ENCODE data around the gene CLSTN3. TPM values are rescaled to one million over a fixed set of nuclear protein-coding genes. Genes with fewer than 3 reads are reported as not detected.

Gene CLSTN3
- total and polyA plus RNA-seq, 9 of the 15 experiments (the other 6 are each of a cell fraction or from before 2014, with no cell fraction given): 0.08 to 23.2 (median 11.0) TPM

DNA sequence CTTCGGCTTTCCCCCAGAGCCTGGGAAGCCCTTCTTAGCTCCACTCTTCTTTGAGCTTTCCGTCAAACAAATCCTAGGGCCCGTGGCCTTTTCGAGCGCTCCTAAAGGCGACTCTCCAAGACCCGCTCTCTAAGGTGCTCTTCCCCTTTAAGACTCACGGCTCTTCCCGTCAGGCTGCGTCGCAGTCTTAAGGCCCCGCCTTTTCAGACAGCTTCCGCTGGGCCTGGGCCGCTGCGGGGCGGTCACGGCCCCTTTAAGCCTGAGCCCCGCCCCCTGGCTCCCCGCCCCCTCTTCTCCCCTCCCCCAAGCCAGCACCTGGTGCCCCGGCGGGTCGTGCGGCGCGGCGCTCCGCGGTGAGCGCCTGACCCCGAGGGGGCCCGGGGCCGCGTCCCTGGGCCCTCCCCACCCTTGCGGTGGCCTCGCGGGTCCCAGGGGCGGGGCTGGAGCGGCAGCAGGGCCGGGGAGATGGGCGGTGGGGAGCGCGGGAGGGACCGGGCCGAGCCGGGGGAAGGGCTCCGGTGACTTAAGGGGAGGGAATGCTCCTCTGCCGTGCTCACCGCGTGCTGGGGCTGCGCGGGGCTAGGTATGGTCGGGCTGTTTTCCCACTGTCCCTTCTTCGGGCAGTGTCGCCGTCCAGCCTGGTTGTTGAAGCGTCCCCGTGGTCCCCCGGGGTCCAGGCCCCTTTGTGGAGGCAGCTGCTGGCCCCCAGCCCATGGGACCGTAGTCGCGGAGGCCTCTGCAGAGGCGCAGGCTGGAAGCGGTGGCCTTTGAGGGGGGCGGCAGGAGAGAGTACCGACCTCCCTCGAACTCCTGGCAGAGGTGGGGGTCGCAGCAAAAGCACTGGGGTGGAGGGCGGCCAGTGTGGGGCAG is 59.5 kb downstream of the CLSTN3 start, which contains the start of gene PEX5:
TSS of gene PEX5 (plus strand) at position 289 of the 870 bp plus-strand sequence. CDS start 692 bp downstream, outside the sequence.
- peak within 1 kb of the TSS; percentile 93 for H3K4me2 ChIP-seq (ENCODE audit: insufficient read depth, low read length)
- no peaks in the 10 kb centered on the region for H3K9me1 ChIP-seq (ENCODE audit: control insufficient read depth, insufficient read depth, low read length)
- peak within 1 kb of the TSS; percentile 69 for H3K4me3 ChIP-seq
- H3K9ac ChIP-seq (ENCODE audit: insufficient read depth in 1 of 2, low read depth in 2 of 2, low read length in 2 of 2): peak within 1 kb of the TSS; percentile 80 to 93
- FAIRE-seq (peak; percentile 74), ATAC-seq (peak; percentile 97), DNase-seq (ENCODE audit: extremely low read depth in 1 of 4, low spot score in 3 of 4) (peak; percentile 89 to 92 (median 91))
- ChIA-PET CTCF (ENCODE audit: low intra/inter-chr PET ratio) (interaction anchor here (0.6 to 1.0 kb wide), 5 partner anchors 47 to 499 kb away, joined by 3 to 6 read pairs (median 3); no protein-coding TSS in a partner anchor), POLR2A (no interaction called here)
- peaks cover 8% of the 10 kb centered on the region for H3K79me2 ChIP-seq (ENCODE audit: control insufficient read depth, insufficient read depth, low read length)
- H2AFZ ChIP-seq (ENCODE audit: low read depth, low read length): peak within 1 kb of the TSS; percentile 96
- under 1% methylated on average over 25 of the region's 68 CpGs for WGBS (ENCODE audit: insufficient coverage, low coverage, missing lambda C conversion rate)
- peaks cover 32% of the 10 kb centered on the region; the same call in 2 of the 3 replicates for H3K36me3 ChIP-seq (ENCODE audit: control insufficient read depth, insufficient read depth, low read length)
- in situ Hi-C loops (cut with MboI): no loop called here
- H3K9me3 ChIP-seq (replicated peaks; ENCODE audit: control insufficient read depth, insufficient read depth, low read depth, low read length): no peaks in the 10 kb centered on the region
- H3K4me1 ChIP-seq (replicated peaks in 1 of 2; ENCODE audit: control insufficient read depth in 2 of 2, insufficient read depth in 2 of 2, low read length in 2 of 2): peaks cover 10 to 17% of the 10 kb centered on the region in 2 experiments; a peak in 4 of 5 replicates
- intact Hi-C loops (cut with micrococcal nuclease): loop anchor here (5.0 to 10.0 kb wide), 2 partner anchors 67 to 225 kb away; no protein-coding TSS in a partner anchor
- no peaks in the 10 kb centered on the region for H3K27me3 ChIP-seq (ENCODE audit: control insufficient read depth in 2 of 2, insufficient read depth in 2 of 2, low read length in 2 of 2)
- no peaks in the 10 kb centered on the region for H4K20me1 ChIP-seq (replicated peaks; ENCODE audit: control insufficient read depth, insufficient read depth, low read length)
- H3K27ac ChIP-seq (ENCODE audit: extremely low read depth, low read depth, low read length): peak within 1 kb of the TSS; percentile 82
- no TSS peak for BruUV-seq (replicated peaks)
- peak in 1 of 2 experiments; percentile 37; a peak in 2 of 4 replicates for TF ChIP-seq SIN3A (IDR thresholded peaks at IDR 0.05; ENCODE audit: borderline replicate concordance in 2 of 2, control insufficient read depth in 1 of 2, low read depth in 2 of 2, low read length in 2 of 2)
- peak; percentile 32; the same call in 1 of the 2 replicates for TF ChIP-seq MGA (IDR thresholded peaks at IDR 0.05)
- peak; percentile 87 for TF ChIP-seq TOE1 (IDR thresholded peaks at IDR 0.05; ENCODE audit: borderline replicate concordance)
- TF ChIP-seq TOE1 (CRISPR knock-in tag; IDR thresholded peaks at IDR 0.05; ENCODE audit: borderline replicate concordance, low read depth): no peak
- TF ChIP-seq ATF1 (CRISPR knock-in tag; IDR thresholded peaks at IDR 0.05): no peak
- TF ChIP-seq ATF1 (tag; IDR thresholded peaks at IDR 0.05): peak; percentile 12; the same call in 1 of the 2 replicates
- no peak for TF ChIP-seq CHCHD3 (CRISPR knock-in tag; IDR thresholded peaks at IDR 0.05)
- TF ChIP-seq ESRRA (IDR thresholded peaks at IDR 0.05; ENCODE audit: borderline replicate concordance, low read depth): 0 out of 2 replicates have a peak, but pooled peaks have one; percentile 66
- TF ChIP-seq GABPA (tag; conservative IDR thresholded peaks at IDR 0.05; ENCODE audit: low read depth): peak; percentile 70

Measured in K562 (cell line).